Psoas muscle (tissue), 8 donors: Measurements from ENCODE around the gene DPCD. TPM values are rescaled to one million over a fixed set of nuclear protein-coding genes. Genes with fewer than 3 reads are reported as not detected.
"Not testable (repeated sequence)": the region's sequence is repeated elsewhere in the genome, so short reads cannot be mapped to it uniquely, and the experiment has no call there.

Experiments
- ATAC-seq, 4 donors: fragments of 200-7000 bp; cut with Tn5 transposase; one replicate each; pipeline ENCODE4 v1.9.1; 2020; ENCODE audit warnings: moderate library complexity in 3 of 4, mild to moderate bottlenecking in 2 of 4
- DNase-seq, 2 donors: peaks; one replicate each; pipeline ENCODE4 v3.0.0-alpha.2; 2020
- H3K27ac ChIP-seq: fragments of 200-600 bp; one replicate; pipeline ENCODE4 v1.8.0; 2022
- H3K27me3 ChIP-seq, 3 donors: fragments of 200-600 bp in 1 of 3; one replicate each; pipeline versions ENCODE4 v1.6.1 to v1.8.0; 2013 to 2022; ENCODE audit warnings: low read length in 2 of 3, mild to moderate bottlenecking in 2 of 3, moderate library complexity in 1 of 3; ENCODE audit not compliant: insufficient read depth in 3 of 3
- H3K36me3 ChIP-seq, 2 donors: fragments of 200-600 bp in 1 of 2; one replicate each; pipeline versions ENCODE4 v1.6.1 to v1.8.0; 2013 to 2022; ENCODE audit warnings: low read depth in 1 of 2, mild to moderate bottlenecking in 1 of 2, moderate library complexity in 1 of 2; ENCODE audit not compliant: insufficient read depth in 1 of 2
- H3K4me1 ChIP-seq: fragments of 200-600 bp; one replicate; pipeline ENCODE4 v1.8.0; 2022
- H3K4me3 ChIP-seq: fragments of 200-600 bp; one replicate; pipeline ENCODE4 v1.8.0; 2022; ENCODE audit warnings: mild to moderate bottlenecking
- H3K9me3 ChIP-seq: fragments of 200-600 bp; one replicate; pipeline ENCODE4 v1.8.0; 2022
- CTCF ChIP-seq: fragments of 200-600 bp; IDR thresholded peaks from one replicate; pipeline ENCODE4 v1.8.0; 2022; ENCODE audit warnings: antibody characterized with exemption
- WGBS, 3 donors: extraction: QIAGEN DNeasy Blood & Tissue Kit; methylation state at CpG; one replicate each; pipeline versions ENCODE4 v1.1.6 to v1.1.7; 2013; 5-methylcytosine and 5-hydroxymethylcytosine counted together
- intact Hi-C, 2 donors: fragments of 100-400 bp; cut with DNase I; formaldehyde crosslinking; loops; one replicate each; pipeline versions ENCODE4 v1.11.0 to v1.14.2; 2022
- polyA plus RNA-seq, 3 donors: library from polyadenylated mRNA; stranded (reverse); fragments of 200-250 nt; gene quantifications; one replicate each; pipeline ENCODE4 v1.2.3, GENCODE V29; 2013
- total RNA-seq, 4 donors: library from RNA; stranded (reverse); fragmentation: NEBNext Ultra II Directional in 2 of 4; extraction: Animal tissue kit (Norgen Biotek cat#: 25700) in 2 of 4; gene quantifications; one replicate each; pipeline versions ENCODE4 v1.2.1 to v1.2.4, GENCODE V29; 2021 to 2023
- donor health status: healthy with polysubstance abuse.
- donor health status: DM: no; HTN: no; CAD: no; lungs with moderate emphysema.
- donor health status: Bipolar disorder and iron deficiency.
- donor health status: healthy.
- donor health status: DM: yes; HTN: yes; CAD: no.
- donor health status: DM: no; HTN: no; CAD: no.
- donor health status: DM: no; HTN: no; CAD: no.
- donor health status: DM: yes; HTN: yes; CAD: no.

Gene DPCD
- total and polyA plus RNA-seq, 7 donors: 6.6 to 27.4 (median 12.2) TPM

- H3K36me3 ChIP-seq: peaks cover 0 to 25% of the 10 kb centered on the region in 2 donors
- 72 to 77% (median 73%) methylated on average over 5 of the region's 5 CpGs for WGBS, 3 donors
- DNase-seq: peak in 1 of 2 donors; percentile 6
- H3K27ac ChIP-seq: no peak overlapping the region
- intact Hi-C loops: no loop called here
- TF ChIP-seq CTCF: no peak
- H3K4me3 ChIP-seq: peak overlapping the region; percentile 91
- H3K4me1 ChIP-seq: peaks cover 11% of the 10 kb centered on the region
- no peaks in the 10 kb centered on the region for H3K9me3 ChIP-seq
- no peaks in the 10 kb centered on the region for H3K27me3 ChIP-seq
- ATAC-seq: no peak
These were observed 758 bp downstream of the DPCD start for GRCh38 chr10:101588879-101589278.

GRCh38 chr10:101593331-101593730 is 5.2 kb downstream of the DPCD start:
- H3K27ac ChIP-seq, H3K4me3 ChIP-seq, DNase-seq, H3K9me3 ChIP-seq, intact Hi-C loops, H3K27me3 ChIP-seq, ATAC-seq, H3K4me1 ChIP-seq: not testable (repeated sequence)
- WGBS, 3 donors: 69 to 91% (median 70%) methylated on average over 2 of the region's 2 CpGs
- peaks cover 0 to 10% of the 10 kb centered on the region in 2 donors for H3K36me3 ChIP-seq

- H3K27me3 ChIP-seq: no peaks in the 10 kb centered on the region
- peaks cover 5% of the 10 kb centered on the region for H3K4me1 ChIP-seq
- intact Hi-C loops: no loop called here
- peak overlapping the region; percentile 73 for H3K27ac ChIP-seq
- peak in 1 of 2 donors; percentile 38 for DNase-seq
- TF ChIP-seq CTCF: no peak
- H3K4me3 ChIP-seq: no peak overlapping the region
- H3K9me3 ChIP-seq: no peaks in the 10 kb centered on the region
- ATAC-seq: peak; percentile 81 to 93 (median 88)
- WGBS, 3 donors: 39 to 48% (median 41%) methylated on average over 13 of the region's 13 CpGs
- peaks cover 0 to 10% of the 10 kb centered on the region in 2 donors for H3K36me3 ChIP-seq
These were observed 7.7 kb downstream of the DPCD start for GRCh38 chr10:101595591-101596433.

GRCh38 chr10:101597091-101597900 is 9.2 kb downstream of the DPCD start:
- Histone ChIP-seq H3K4me1 (peaks cover 5% of the 10 kb centered on the region), H3K9me3 (no peaks in the 10 kb centered on the region), H3K27me3 (no peaks in the 10 kb centered on the region), H3K36me3 (peaks cover 0 to 10% of the 10 kb centered on the region in 2 donors), H3K27ac (no peak overlapping the region), H3K4me3 (no peak overlapping the region)
- TF ChIP-seq CTCF: no peak
- no peak for ATAC-seq
- intact Hi-C loops: no loop called here
- DNase-seq: peak in 1 of 2 donors; percentile 12
- WGBS, 3 donors: 78 to 86% (median 82%) methylated on average over 14 of the region's 14 CpGs

- TF ChIP-seq CTCF: no peak
- WGBS, 3 donors: 76 to 80% (median 79%) methylated on average over 1 of the region's 1 CpG
- no peak for DNase-seq
- no peaks in the 10 kb centered on the region for H3K9me3 ChIP-seq
- H3K27me3 ChIP-seq: no peaks in the 10 kb centered on the region
- H3K4me3 ChIP-seq: no peak overlapping the region
- no peaks in the 10 kb centered on the region for H3K4me1 ChIP-seq
- intact Hi-C loops: loop anchor here in 1 of 2 donors (5.0 kb wide), 1 partner anchor 106 kb away; no protein-coding TSS in a partner anchor
- H3K36me3 ChIP-seq: peaks cover 0 to 28% of the 10 kb centered on the region in 2 donors
- no peak overlapping the region for H3K27ac ChIP-seq
- peak in 1 of 4 donors; percentile 25 for ATAC-seq
These were observed 13.4 kb downstream of the DPCD start for GRCh38 chr10:101601541-101601940.
